ELR (cell line): Measurements from ENCODE around the gene LARP4B.

ENCODE experiments used
- DNase-seq: peaks from one replicate; pipeline ENCODE4 v3.0.0-alpha.2; 2015; ENCODE audit warnings: low read depth

Gene LARP4B

GRCh38 chr10:866577-866941 is 64.9 kb downstream of the LARP4B start:
- DNase-seq: no peak

- DNase-seq: no peak
These were observed 65.5 kb downstream of the LARP4B start for GRCh38 chr10:865924-866576.

GRCh38 chr10:865257-865656 is 66.2 kb downstream of the LARP4B start:
- DNase-seq: no peak

- no peak for DNase-seq
These were observed 71.0 kb downstream of the LARP4B start for GRCh38 chr10:860519-860918.

- no peak for DNase-seq
These were observed 74.9 kb downstream of the LARP4B start for GRCh38 chr10:856416-857157.

GRCh38 chr10:855671-856070 is 75.8 kb downstream of the LARP4B start:
- DNase-seq: no peak

- DNase-seq: no peak
These were observed 76.4 kb downstream of the LARP4B start for GRCh38 chr10:855079-855478.

GRCh38 chr10:853017-853416 is 78.5 kb downstream of the LARP4B start:
- DNase-seq: no peak

- DNase-seq: no peak
These were observed 79.1 kb downstream of the LARP4B start for GRCh38 chr10:852386-852785.

- no peak for DNase-seq
These were observed 79.6 kb downstream of the LARP4B start for GRCh38 chr10:851901-852300.

- DNase-seq: no peak
These were observed 81.4 kb downstream of the LARP4B start for GRCh38 chr10:850093-850492.

GRCh38 chr10:847868-848267 is 83.6 kb downstream of the LARP4B start:
- DNase-seq: no peak

GRCh38 chr10:846126-846685 is 85.3 kb downstream of the LARP4B start:
- no peak for DNase-seq

- DNase-seq: no peak
These were observed 86.0 kb downstream of the LARP4B start for GRCh38 chr10:845526-845925.

- DNase-seq: peak; percentile 75
These were observed 87.0 kb downstream of the LARP4B start for GRCh38 chr10:844552-844951.

- DNase-seq: no peak
These were observed 87.8 kb downstream of the LARP4B start for GRCh38 chr10:843703-844102.

GRCh38 chr10:842795-843194 is 88.7 kb downstream of the LARP4B start:
- DNase-seq: no peak

- DNase-seq: no peak
These were observed 90.0 kb downstream of the LARP4B start for GRCh38 chr10:841535-841934.

- DNase-seq: no peak
These were observed 91.8 kb downstream of the LARP4B start for GRCh38 chr10:839550-840205.

- no peak for DNase-seq
These were observed 94.7 kb downstream of the LARP4B start for GRCh38 chr10:836782-837181.

GRCh38 chr10:834493-834892 is 97.0 kb downstream of the LARP4B start:
- no peak for DNase-seq

GRCh38 chr10:829241-829640 is 102.3 kb downstream of the LARP4B start:
- no peak for DNase-seq

GRCh38 chr10:828191-828590 is 103.3 kb downstream of the LARP4B start:
- DNase-seq: no peak
